GM23248 (cell line): ENCODE data around the gene TRPV4.

Experiments used
- EZH2 ChIP-seq: fragments of 200-600 bp; sonication (generic); IDR thresholded peaks from 2 replicates; pipeline ENCODE4 v1.6.1; 2018; ENCODE audit warnings: antibody characterized with exemption, mild to moderate bottlenecking; ENCODE audit not compliant: insufficient read depth, poor library complexity, severe bottlenecking
- EZH2phosphoT487 ChIP-seq: fragments of 200-600 bp; sonication (generic); IDR thresholded peaks from 2 replicates; pipeline ENCODE4 v1.6.1; 2018; ENCODE audit warnings: antibody characterized with exemption, moderate library complexity, mild to moderate bottlenecking, low read depth; ENCODE audit not compliant: insufficient read depth

- TF ChIP-seq EZH2 (no peak), EZH2phosphoT487 (no peak)
Observed at GRCh38 chr12:109795023-109795422, 38.2 kb downstream of the TRPV4 start.
